Natural killer cell (primary cell): ENCODE results near the gene COL23A1. TPM values are rescaled to one million over a fixed set of nuclear protein-coding genes. Genes with fewer than 3 reads are reported as not detected.

ENCODE experiments used
- ATAC-seq, 3 donors: fragments of 150-1000 bp in 2 of 3; fragments of 200-7000 bp in 1 of 3; cut with Tn5 transposase; 1 replicate in 1 of 3; 2 replicates in 2 of 3; pipeline ENCODE4 v1.10.0; 2021; ENCODE audit warnings: mild to moderate bottlenecking in 2 of 3, moderate library complexity in 2 of 3
- DNase-seq, 2 donors: peaks; one replicate each; pipeline versions ENCODE4 v3.0.0 to v3.0.0-alpha.2; 2013 to 2021; ENCODE audit warnings: mixed read lengths in 1 of 2
- H3K27ac ChIP-seq: one replicate; pipeline ENCODE4 v1.5.1; 2013; ENCODE audit warnings: mild to moderate bottlenecking, low read length
- H3K27me3 ChIP-seq: one replicate; pipeline ENCODE4 v1.6.1; 2013; ENCODE audit warnings: low read length; ENCODE audit not compliant: control insufficient read depth, insufficient read depth
- H3K36me3 ChIP-seq: one replicate; pipeline ENCODE4 v1.6.1; 2013; ENCODE audit warnings: low read length; ENCODE audit not compliant: control insufficient read depth, insufficient read depth
- H3K4me1 ChIP-seq: one replicate; pipeline ENCODE4 v1.6.1; 2013; ENCODE audit warnings: low read length; ENCODE audit not compliant: control insufficient read depth, insufficient read depth
- H3K4me3 ChIP-seq: one replicate; pipeline ENCODE4 v1.5.1; 2013; ENCODE audit warnings: low read length
- H3K9me3 ChIP-seq: one replicate; pipeline ENCODE4 v1.6.1; 2013; ENCODE audit warnings: low read length; ENCODE audit not compliant: control insufficient read depth, insufficient read depth
- H3K27ac Mint-ChIP-seq, 2 donors: one replicate each; pipeline ENCODE4 v1.8.0; 2022; ENCODE audit warnings: mild to moderate bottlenecking in 2 of 2, mixed read lengths in 2 of 2, moderate library complexity in 1 of 2
- H3K27me3 Mint-ChIP-seq, 2 donors: one replicate each; pipeline ENCODE4 v1.8.0; 2022; ENCODE audit warnings: low read depth in 2 of 2, mixed read lengths in 2 of 2
- H3K36me3 Mint-ChIP-seq: one replicate; pipeline ENCODE4 v1.8.0; 2022; ENCODE audit warnings: mixed read lengths
- H3K4me1 Mint-ChIP-seq, 2 donors: one replicate each; pipeline ENCODE4 v1.8.0; 2022; ENCODE audit warnings: mixed read lengths in 2 of 2
- H3K4me3 Mint-ChIP-seq: one replicate; pipeline ENCODE4 v1.8.0; 2022; ENCODE audit warnings: mild to moderate bottlenecking, moderate library complexity, mixed read lengths
- H3K9me3 Mint-ChIP-seq, 2 donors: one replicate each; pipeline ENCODE4 v1.8.0; 2022; ENCODE audit warnings: mixed read lengths in 2 of 2
- WGBS: methylation state at CpG from one replicate; pipeline ENCODE4 v1.1.7; 2013; ENCODE audit warnings: missing lambda C conversion rate; ENCODE audit not compliant: insufficient coverage; 5-methylcytosine and 5-hydroxymethylcytosine counted together
- intact Hi-C: fragments of 100-400 bp; cut with micrococcal nuclease; formaldehyde crosslinking; loops from one replicate; pipeline ENCODE4 v1.14.2; 2022
- total RNA-seq, 4 donors: library from RNA; stranded (reverse); fragments of 120-200 nt in 1 of 4; gene quantifications; one replicate each; pipeline versions ENCODE4 v1.2.3 to v1.2.4, GENCODE V29; 2013 to 2022
- TF ChIP-seq, protein P1 (sequence below): fragments of 200-600 bp; IDR thresholded peaks from one replicate; pipeline ENCODE4 v1.8.0; 2022; ENCODE audit warnings: antibody characterized with exemption

COL23A1 gene
- total RNA-seq, 3 donors from 2014 or later (not counting 1 experiment from before 2014, with no cell fraction given) = 0.15 TPM; not detected in 2

DNA sequence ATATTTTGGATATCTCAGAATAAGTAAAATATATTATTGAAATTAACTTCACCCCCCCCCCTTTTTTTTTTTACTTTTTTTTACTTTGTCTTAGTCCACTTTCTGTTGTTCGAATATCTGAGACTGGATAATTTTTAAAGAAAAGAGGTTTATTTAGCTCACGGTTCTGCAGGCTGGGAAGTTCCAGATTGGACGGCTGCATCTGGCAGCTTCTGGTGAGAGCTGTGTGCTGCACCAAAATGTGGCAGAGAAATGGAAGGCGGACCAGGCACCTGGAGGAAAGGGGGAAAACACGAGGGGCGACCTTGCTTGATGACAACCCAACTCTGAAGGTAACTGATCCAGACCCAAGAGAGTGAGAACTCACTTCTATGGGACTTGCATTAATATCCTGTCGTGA is 397.4 kb downstream of the COL23A1 start:
- Mint-ChIP-seq H3K36me3 (no peaks in the 10 kb centered on the region), H3K27me3 (peaks cover 0 to 7% of the 10 kb centered on the region in 2 donors), H3K4me3 (peak overlapping the region; percentile 81), H3K4me1 (peaks cover 32 to 42% of the 10 kb centered on the region in 2 donors), H3K9me3 (no peaks in the 10 kb centered on the region), H3K27ac (peak overlapping the region; percentile 50 to 82)
- Histone ChIP-seq H3K27ac (no peak overlapping the region), H3K27me3 (no peaks in the 10 kb centered on the region), H3K4me1 (peaks cover 23% of the 10 kb centered on the region), H3K9me3 (no peaks in the 10 kb centered on the region), H3K36me3 (no peaks in the 10 kb centered on the region), H3K4me3 (no peak overlapping the region)
- intact Hi-C loops = no loop called here
- DNase-seq (no peak), ATAC-seq (no peak)
- WGBS = 90% methylated on average over 7 of the region's 7 CpGs
- TF ChIP-seq, protein P1, sequence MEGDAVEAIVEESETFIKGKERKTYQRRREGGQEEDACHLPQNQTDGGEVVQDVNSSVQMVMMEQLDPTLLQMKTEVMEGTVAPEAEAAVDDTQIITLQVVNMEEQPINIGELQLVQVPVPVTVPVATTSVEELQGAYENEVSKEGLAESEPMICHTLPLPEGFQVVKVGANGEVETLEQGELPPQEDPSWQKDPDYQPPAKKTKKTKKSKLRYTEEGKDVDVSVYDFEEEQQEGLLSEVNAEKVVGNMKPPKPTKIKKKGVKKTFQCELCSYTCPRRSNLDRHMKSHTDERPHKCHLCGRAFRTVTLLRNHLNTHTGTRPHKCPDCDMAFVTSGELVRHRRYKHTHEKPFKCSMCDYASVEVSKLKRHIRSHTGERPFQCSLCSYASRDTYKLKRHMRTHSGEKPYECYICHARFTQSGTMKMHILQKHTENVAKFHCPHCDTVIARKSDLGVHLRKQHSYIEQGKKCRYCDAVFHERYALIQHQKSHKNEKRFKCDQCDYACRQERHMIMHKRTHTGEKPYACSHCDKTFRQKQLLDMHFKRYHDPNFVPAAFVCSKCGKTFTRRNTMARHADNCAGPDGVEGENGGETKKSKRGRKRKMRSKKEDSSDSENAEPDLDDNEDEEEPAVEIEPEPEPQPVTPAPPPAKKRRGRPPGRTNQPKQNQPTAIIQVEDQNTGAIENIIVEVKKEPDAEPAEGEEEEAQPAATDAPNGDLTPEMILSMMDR = no peak

DNA sequence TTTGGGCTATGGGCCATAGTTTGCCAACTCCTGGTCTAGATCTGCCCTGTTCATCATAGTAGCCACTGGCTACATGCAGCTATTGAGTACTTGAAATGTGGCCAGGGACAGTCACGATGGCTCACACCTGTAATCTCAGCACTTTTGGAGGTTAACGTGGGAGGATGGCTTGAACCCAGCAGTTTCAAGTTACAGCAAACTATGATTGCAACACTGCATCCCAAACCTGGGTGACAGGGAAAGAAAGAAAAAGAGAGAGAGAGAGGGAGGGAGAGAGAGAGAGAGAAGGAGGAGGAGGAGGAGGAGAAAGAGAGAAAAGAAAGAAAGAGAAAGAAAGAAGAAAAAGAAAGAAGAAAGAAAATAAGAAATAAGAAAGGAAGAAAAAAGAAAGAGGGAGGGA is 397.9 kb downstream of the COL23A1 start:
- Mint-ChIP-seq H3K27ac (peak overlapping the region in 1 of 2 donors; percentile 50), H3K4me3 (peak overlapping the region; percentile 14), H3K36me3 (no peaks in the 10 kb centered on the region), H3K9me3 (no peaks in the 10 kb centered on the region), H3K27me3 (peaks cover 0 to 7% of the 10 kb centered on the region in 2 donors), H3K4me1 (peaks cover 32 to 40% of the 10 kb centered on the region in 2 donors)
- H3K9me3 ChIP-seq = no peaks in the 10 kb centered on the region
- no peaks in the 10 kb centered on the region for H3K27me3 ChIP-seq
- intact Hi-C loops = no loop called here
- ATAC-seq (no peak), DNase-seq (no peak)
- H3K4me3 ChIP-seq = no peak overlapping the region
- peaks cover 23% of the 10 kb centered on the region for H3K4me1 ChIP-seq
- no peak overlapping the region for H3K27ac ChIP-seq
- WGBS = 97% methylated on average over 2 of the region's 2 CpGs
- H3K36me3 ChIP-seq = no peaks in the 10 kb centered on the region
- TF ChIP-seq, protein P1 = no peak

DNA sequence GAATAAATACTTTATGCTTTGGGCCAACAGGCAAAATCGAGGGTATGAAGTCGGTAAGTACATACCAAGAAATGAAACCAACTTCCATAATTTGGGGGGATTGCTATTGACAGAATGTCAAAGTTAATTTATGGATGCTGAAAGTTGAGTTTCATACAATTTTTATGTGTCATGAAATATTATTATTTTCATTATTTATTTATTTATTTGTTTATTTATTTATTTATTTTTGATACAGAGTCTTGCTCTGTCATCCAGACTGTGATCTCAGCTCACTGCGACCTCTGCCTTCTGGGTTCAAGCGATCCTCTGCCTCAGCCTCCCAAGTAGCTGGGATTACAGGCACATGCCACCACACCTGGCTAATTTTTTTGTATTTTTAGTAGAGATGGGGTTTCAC is 398.5 kb downstream of the COL23A1 start:
- intact Hi-C loops = no loop called here

More for the DNA sequence above, 398.5 kb downstream of the COL23A1 start:
- H3K36me3 Mint-ChIP-seq = no peaks in the 10 kb centered on the region
- Histone ChIP-seq H3K36me3 (no peaks in the 10 kb centered on the region), H3K27ac (no peak overlapping the region), H3K4me1 (peaks cover 23% of the 10 kb centered on the region), H3K9me3 (no peaks in the 10 kb centered on the region), H3K27me3 (no peaks in the 10 kb centered on the region), H3K4me3 (no peak overlapping the region)
- TF ChIP-seq, protein P1 = no peak
- WGBS = 67% methylated on average over 3 of the region's 4 CpGs
- no peak for ATAC-seq
- no peak overlapping the region for H3K27ac Mint-ChIP-seq
- peaks cover 32 to 39% of the 10 kb centered on the region in 2 donors for H3K4me1 Mint-ChIP-seq
- no peaks in the 10 kb centered on the region for H3K9me3 Mint-ChIP-seq
- peaks cover 0 to 7% of the 10 kb centered on the region in 2 donors for H3K27me3 Mint-ChIP-seq
- H3K4me3 Mint-ChIP-seq = no peak overlapping the region
- no peak for DNase-seq
